Activated naive CD4-positive, alpha-beta T cell treated with anti-CD3 and anti-CD28 coated beads, Interleukin-2, amount 10 ng/mL, durations not matched to agents 5 hours and 36 hours (primary cell): ENCODE measurements around the gene FYB1. TPM values are rescaled to one million over a fixed set of nuclear protein-coding genes. Genes with fewer than 3 reads are reported as not detected.

Experiments
- total RNA-seq, 2 experiments: library from RNA; stranded (reverse); gene quantifications; one replicate each; pipeline ENCODE4 v1.2.3, GENCODE V29; 2021

The FYB1 gene
- total RNA-seq = 100 to 1,000 TPM; 318 to 335 TPM

GRCh38 chr5:39219437-39219836 is at the start of gene FYB1:
FYB1 (minus strand) TSS chr5:39219563; CDS start chr5:39202960, 16,603 bp downstream.

GRCh38 chr5:39074017-39074814 is 145.1 kb downstream of the FYB1 start, which contains the start of gene RICTOR:
RICTOR (minus strand) TSS chr5:39074399; CDS start chr5:39074377, 22 bp downstream.

Other genes with a start within 250 kb of the FYB1 start
- gene RICTOR, start 145.2 kb downstream of the FYB1 start, total RNA-seq = 10 to 100 TPM; 47.8 to 48.8 TPM
- gene C9, start 144.9 kb upstream of the FYB1 start, total RNA-seq = not detected
- gene DAB2, start 205.4 kb upstream of the FYB1 start, total RNA-seq = not detected